ENCODE data around the gene BBS1. TPM values are rescaled to one million over a fixed set of nuclear protein-coding genes. Genes with fewer than 3 reads are reported as not detected.

BBS1 gene
- total RNA-seq, 2 donors from 2014 or later = 49.0 to 58.0 TPM

- no peaks in the 10 kb centered on the region for H3K36me3 ChIP-seq (replicated peaks in 1 of 2; ENCODE audit: insufficient read depth in 1 of 2, low read depth in 2 of 2)
- WGBS, 2 donors = 80 to 82% methylated on average over 10 of the region's 10 CpGs
These were observed 18.6 kb downstream of the BBS1 start for GRCh38 chr11:66529069-66529468.

GRCh38 chr11:66529655-66530054 is 19.2 kb downstream of the BBS1 start:
- Histone ChIP-seq H3K9me3 (no peaks in the 10 kb centered on the region), H3K4me1 (no peaks in the 10 kb centered on the region), H3K27ac (no peak overlapping the region), H3K27me3 (no peaks in the 10 kb centered on the region), H3K4me3 (no peak overlapping the region), H3K36me3 (replicated peaks in 1 of 2; ENCODE audit: insufficient read depth in 1 of 2, low read depth in 2 of 2) (no peaks in the 10 kb centered on the region)
- intact Hi-C loops (cut with DNase I) = no loop called here
- TF ChIP-seq POLR2A (IDR thresholded peaks at IDR 0.05) (no peak), CTCF (IDR thresholded peaks at IDR 0.05) (no peak)
- DNase-seq (no peak), ATAC-seq (no peak)
- WGBS, 2 donors = 90 to 92% methylated on average over 13 of the region's 13 CpGs

More at GRCh38 chr11:66529069-66529468, 18.6 kb downstream of the BBS1 start:
- no peaks in the 10 kb centered on the region for H3K27me3 ChIP-seq
- no peaks in the 10 kb centered on the region for H3K4me1 ChIP-seq
- DNase-seq = no peak
- H3K27ac ChIP-seq = no peak overlapping the region
- TF ChIP-seq CTCF (IDR thresholded peaks at IDR 0.05) (no peak), POLR2A (IDR thresholded peaks at IDR 0.05) (no peak)
- no peaks in the 10 kb centered on the region for H3K9me3 ChIP-seq
- intact Hi-C loops (cut with DNase I) = no loop called here
- no peak overlapping the region for H3K4me3 ChIP-seq
- ATAC-seq = no peak

GRCh38 chr11:66530927-66531709 is 20.7 kb downstream of the BBS1 start:
- intact Hi-C loops (cut with DNase I) = no loop called here
- TF ChIP-seq CTCF (IDR thresholded peaks at IDR 0.05) (no peak), POLR2A (IDR thresholded peaks at IDR 0.05) (no peak)
- Histone ChIP-seq H3K9me3 (no peaks in the 10 kb centered on the region), H3K27me3 (no peaks in the 10 kb centered on the region), H3K4me1 (no peaks in the 10 kb centered on the region), H3K4me3 (no peak overlapping the region), H3K27ac (no peak overlapping the region), H3K36me3 (replicated peaks in 1 of 2; ENCODE audit: insufficient read depth in 1 of 2, low read depth in 2 of 2) (no peaks in the 10 kb centered on the region)
- WGBS, 2 donors = 80 to 87% methylated on average over 6 to 9 of the region's 10 CpGs
- ATAC-seq (no peak), DNase-seq (no peak)

GRCh38 chr11:66531841-66532240 is 21.4 kb downstream of the BBS1 start:
- Histone ChIP-seq H3K4me1 (no peaks in the 10 kb centered on the region), H3K36me3 (replicated peaks in 1 of 2; ENCODE audit: insufficient read depth in 1 of 2, low read depth in 2 of 2) (no peaks in the 10 kb centered on the region), H3K4me3 (no peak overlapping the region), H3K27me3 (no peaks in the 10 kb centered on the region), H3K9me3 (no peaks in the 10 kb centered on the region), H3K27ac (no peak overlapping the region)
- 94 to 95% methylated on average over 7 to 11 of the region's 11 CpGs for WGBS, 2 donors
- no peak for ATAC-seq
- no peak for DNase-seq
- intact Hi-C loops (cut with DNase I) = no loop called here
- TF ChIP-seq CTCF (IDR thresholded peaks at IDR 0.05) = no peak
- no peak for TF ChIP-seq POLR2A (IDR thresholded peaks at IDR 0.05)

- Histone ChIP-seq H3K27me3 (no peaks in the 10 kb centered on the region), H3K9me3 (no peaks in the 10 kb centered on the region), H3K4me1 (no peaks in the 10 kb centered on the region), H3K27ac (no peak overlapping the region), H3K36me3 (replicated peaks in 1 of 2; ENCODE audit: insufficient read depth in 1 of 2, low read depth in 2 of 2) (no peaks in the 10 kb centered on the region), H3K4me3 (no peak overlapping the region)
- intact Hi-C loops (cut with DNase I) = no loop called here
- no peak for TF ChIP-seq POLR2A (IDR thresholded peaks at IDR 0.05)
- no peak for TF ChIP-seq CTCF (IDR thresholded peaks at IDR 0.05)
- no peak for DNase-seq
- ATAC-seq = no peak
- WGBS, 2 donors = 75 to 76% methylated on average over 6 of the region's 6 CpGs
These were observed 22.3 kb downstream of the BBS1 start for GRCh38 chr11:66532784-66533183.

All from body of pancreas (tissue), 4 donors.